HCT116 (cell line): ENCODE results near the gene UAP1. TPM values are rescaled to one million over a fixed set of nuclear protein-coding genes. Genes with fewer than 3 reads are reported as not detected.

ENCODE experiments used
- ATAC-seq: fragments of 200-7000 bp; cut with Tn5 transposase; 2 replicates; pipeline ENCODE4 v1.9.1; 2020; ENCODE audit warnings: mild to moderate bottlenecking, moderate library complexity
- BruUV-seq: library from RNA; stranded (reverse); fragments of 400-500 nt; replicated peaks from 2 replicates; lab custom pipeline; 2021; lab: Mats Ljungman, UMichigan
- CTCF ChIA-PET: fragments of 300-600 bp; sonication (Branson Sonifier 250); formaldehyde crosslinking; loops from one replicate; lab custom pipeline; 2021; ENCODE audit warnings: antibody characterized with exemption; lab: Charles Lee
- POLR2A ChIA-PET: fragments of 300-600, 350-600 bp; sonication (Branson Sonifier 250); formaldehyde crosslinking; loops from one replicate; lab custom pipeline; 2021; ENCODE audit warnings: antibody characterized with exemption; lab: Charles Lee
- RAD21 ChIA-PET, 2 experiments: fragments of 300-600 bp; sonication (Branson Sonifier 250); formaldehyde crosslinking; loops; one replicate each; lab custom pipeline; 2023; ENCODE audit warnings: low total read pairs in 2 of 2; ENCODE audit not compliant: uncharacterized antibody in 2 of 2, unreplicated experiment in 2 of 2, low non-redundant PET in 1 of 2; lab: Charles Lee
- DNase-seq: peaks from one replicate; pipeline ENCODE4 v3.0.0-alpha.2; 2010; ENCODE audit warnings: low read depth, low spot score
- H2AFZ ChIP-seq: fragments of 200-600 bp; shearing (Covaris generic), sonication (generic); 2 replicates; pipeline ENCODE4 v1.6.1; 2017; ENCODE audit warnings: low read depth, mixed run types, mixed read lengths, antibody characterized with exemption, low read length; ENCODE audit not compliant: poor library complexity, severe bottlenecking
- H3K27ac ChIP-seq: 2 replicates; pipeline ENCODE4 v1.5.1; 2012; ENCODE audit warnings: low read depth, low read length
- H3K27me3 ChIP-seq: fragments of 200-600 bp; sonication (generic); 2 replicates; pipeline ENCODE4 v1.6.1; 2016; ENCODE audit warnings: mixed run types, low read length, mixed read lengths; ENCODE audit not compliant: insufficient read depth
- H3K36me3 ChIP-seq, 2 experiments: fragments of 200-500 bp in 1 of 2; fragments of 200-600 bp in 1 of 2; sonication (Bioruptor generic) in 1 of 2; sonication (generic) in 1 of 2; 2 replicates each; pipeline versions ENCODE4 v1.5.1 to v1.6.1; 2014 to 2016; ENCODE audit warnings: low read length in 2 of 2, inconsistent platforms in 1 of 2, mixed read lengths in 1 of 2, mixed run types in 1 of 2; ENCODE audit not compliant: insufficient read depth in 2 of 2, control insufficient read depth in 1 of 2
- H3K4me1 ChIP-seq, 2 experiments: fragments of 200-600 bp in 1 of 2; sonication (generic) in 1 of 2; 2 replicates each; pipeline versions ENCODE4 v1.5.1 to v1.6.1; 2012 to 2017; ENCODE audit warnings: low read length in 2 of 2, inconsistent platforms in 1 of 2, mild to moderate bottlenecking in 1 of 2, mixed read lengths in 1 of 2, mixed run types in 1 of 2, moderate library complexity in 1 of 2; ENCODE audit not compliant: insufficient read depth in 2 of 2, control insufficient read depth in 1 of 2
- H3K4me2 ChIP-seq: fragments of 200-600 bp; sonication (generic); 2 replicates; pipeline ENCODE4 v1.6.1; 2017; ENCODE audit warnings: mixed run types, low read length, mixed read lengths
- H3K4me3 ChIP-seq, 2 experiments: fragments of 200-600 bp in 1 of 2; sonication (generic) in 1 of 2; replicated peaks in 1 of 2; 2 replicates each; pipeline ENCODE4 v1.5.1; 2011 to 2016; ENCODE audit warnings: low read length in 2 of 2, control low read depth in 1 of 2, low read depth in 1 of 2, mild to moderate bottlenecking in 1 of 2, mixed read lengths in 1 of 2, mixed run types in 1 of 2
- H3K79me2 ChIP-seq: fragments of 200-600 bp; sonication (generic); 2 replicates; pipeline ENCODE4 v1.6.1; 2017; ENCODE audit warnings: mild to moderate bottlenecking, mixed run types, low read length, moderate library complexity, mixed read lengths; ENCODE audit not compliant: insufficient read depth
- H3K9ac ChIP-seq: fragments of 200-600 bp; sonication (generic); 2 replicates; pipeline ENCODE4 v1.6.1; 2016; ENCODE audit warnings: low read length, mixed read lengths
- H3K9me2 ChIP-seq: fragments of 200-600 bp; sonication (generic), shearing (Covaris generic); 2 replicates; pipeline ENCODE4 v1.6.1; 2017; ENCODE audit warnings: mixed run types, mild to moderate bottlenecking, moderate library complexity; ENCODE audit not compliant: insufficient read depth
- H3K9me3 ChIP-seq, 2 experiments: fragments of 200-500 bp in 1 of 2; fragments of 200-600 bp in 1 of 2; sonication (Bioruptor generic) in 1 of 2; sonication (generic) in 1 of 2; 2 replicates each; pipeline ENCODE4 v1.6.1; 2014 to 2017; ENCODE audit warnings: low read length in 2 of 2, mixed read lengths in 2 of 2, inconsistent platforms in 1 of 2, low read depth in 1 of 2, mild to moderate bottlenecking in 1 of 2, mixed run types in 1 of 2, moderate library complexity in 1 of 2; ENCODE audit not compliant: control insufficient read depth in 1 of 2, insufficient read depth in 1 of 2
- H4K20me1 ChIP-seq: fragments of 200-600 bp; sonication (generic), shearing (Covaris generic); 2 replicates; pipeline ENCODE4 v1.6.1; 2017; ENCODE audit warnings: mixed run types, mild to moderate bottlenecking, moderate library complexity; ENCODE audit not compliant: insufficient read depth
- CEBPB ChIP-seq: IDR thresholded peaks from 2 replicates; pipeline ENCODE4 v1.6.1; 2012; ENCODE audit warnings: low read depth
- ELF1 ChIP-seq: IDR thresholded peaks from 2 replicates; pipeline ENCODE4 v1.6.1; 2012; ENCODE audit warnings: low read depth, borderline replicate concordance
- FOSL1 ChIP-seq: IDR thresholded peaks from 2 replicates; pipeline ENCODE4 v1.6.1; 2012; ENCODE audit warnings: low read depth
- RAD21 ChIP-seq: IDR thresholded peaks from 2 replicates; pipeline ENCODE4 v1.6.1; 2012; ENCODE audit warnings: low read depth, mild to moderate bottlenecking
- SIN3A ChIP-seq: IDR thresholded peaks from 2 replicates; pipeline ENCODE4 v1.6.1; 2012; ENCODE audit warnings: low read depth
- SP1 ChIP-seq: IDR thresholded peaks from 2 replicates; pipeline ENCODE4 v1.6.1; 2012; ENCODE audit warnings: low read depth
- YY1 ChIP-seq: IDR thresholded peaks from 2 replicates; pipeline ENCODE4 v1.6.1; 2011; ENCODE audit warnings: low read length, low read depth, moderate library complexity, mild to moderate bottlenecking; ENCODE audit not compliant: insufficient replicate concordance; ENCODE audit errors: extremely low read depth
- intact Hi-C: fragments of 100-400 bp; cut with micrococcal nuclease; formaldehyde crosslinking; loops from 2 replicates; pipeline ENCODE4 v1.10.0; 2022
- total RNA-seq: library from RNA; stranded (reverse); gene quantifications from one replicate; pipeline ENCODE4 v1.2.1, GENCODE V29; 2021; ENCODE audit not compliant: unreplicated experiment
- TF ChIP-seq, protein P1 (sequence below), 3 experiments: fragments of 200-600 bp in 1 of 3; sonication (generic) in 1 of 3; IDR thresholded peaks in 2 of 3; conservative IDR thresholded peaks in 1 of 3; 2 replicates each; pipeline ENCODE4 v1.5.1; 2012 to 2017; ENCODE audit warnings: low read depth in 2 of 3, low read length in 2 of 3, antibody characterized with exemption in 1 of 3, borderline replicate concordance in 1 of 3, control low read depth in 1 of 3, mild to moderate bottlenecking in 1 of 3, mixed read lengths in 1 of 3, mixed run types in 1 of 3, moderate library complexity in 1 of 3; ENCODE audit not compliant: insufficient read depth in 1 of 3
- TF ChIP-seq, protein P2 (sequence below): IDR thresholded peaks from 2 replicates; pipeline ENCODE4 v1.6.1; 2012; ENCODE audit warnings: low read depth

UAP1 gene
- total RNA-seq, 1 experiment from 2014 or later: 51.4 TPM

DNA sequence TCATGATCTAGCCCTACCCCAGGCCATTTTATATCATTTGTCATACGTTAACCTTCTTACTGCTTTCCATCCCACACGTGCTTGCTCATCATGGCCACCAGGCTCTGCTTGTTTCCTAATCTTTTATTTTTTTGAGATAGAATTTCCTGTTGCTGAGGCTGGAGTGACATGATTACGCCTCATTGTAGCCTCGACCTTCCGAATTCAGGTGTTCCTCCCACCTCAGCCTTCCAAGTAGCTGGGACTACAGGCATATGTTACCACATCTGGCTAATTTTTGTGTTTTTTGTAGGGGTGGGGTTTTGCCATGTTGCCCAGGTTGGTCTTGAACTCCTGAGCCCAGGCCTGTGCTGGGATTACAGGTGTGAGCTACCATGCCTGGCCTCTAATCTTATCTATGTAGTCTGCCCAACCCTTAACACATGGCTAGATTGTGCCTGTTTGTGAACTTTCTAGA, 3.3 kb downstream of the UAP1 start:
- Histone ChIP-seq H4K20me1 (peaks cover 4% of the 10 kb centered on the region; the same call in 1 of the 2 replicates), H3K27ac (no peak overlapping the region), H3K4me2 (no peak overlapping the region), H3K9me2 (no peaks in the 10 kb centered on the region), H3K27me3 (no peaks in the 10 kb centered on the region), H3K79me2 (peaks cover 62% of the 10 kb centered on the region), H3K4me3 (no peak overlapping the region), H3K9ac (no peak overlapping the region), H3K9me3 (no peaks in the 10 kb centered on the region), H2AFZ (no peak overlapping the region), H3K36me3 (peaks cover 6 to 10% of the 10 kb centered on the region in 2 experiments; a peak in 2 of 4 replicates), H3K4me1 (peaks cover 0 to 21% of the 10 kb centered on the region in 2 experiments; a peak in 3 of 4 replicates)
- BruUV-seq: no TSS peak
- TF ChIP-seq YY1: no peak
- TF ChIP-seq CEBPB: no peak
- TF ChIP-seq, protein P1, sequence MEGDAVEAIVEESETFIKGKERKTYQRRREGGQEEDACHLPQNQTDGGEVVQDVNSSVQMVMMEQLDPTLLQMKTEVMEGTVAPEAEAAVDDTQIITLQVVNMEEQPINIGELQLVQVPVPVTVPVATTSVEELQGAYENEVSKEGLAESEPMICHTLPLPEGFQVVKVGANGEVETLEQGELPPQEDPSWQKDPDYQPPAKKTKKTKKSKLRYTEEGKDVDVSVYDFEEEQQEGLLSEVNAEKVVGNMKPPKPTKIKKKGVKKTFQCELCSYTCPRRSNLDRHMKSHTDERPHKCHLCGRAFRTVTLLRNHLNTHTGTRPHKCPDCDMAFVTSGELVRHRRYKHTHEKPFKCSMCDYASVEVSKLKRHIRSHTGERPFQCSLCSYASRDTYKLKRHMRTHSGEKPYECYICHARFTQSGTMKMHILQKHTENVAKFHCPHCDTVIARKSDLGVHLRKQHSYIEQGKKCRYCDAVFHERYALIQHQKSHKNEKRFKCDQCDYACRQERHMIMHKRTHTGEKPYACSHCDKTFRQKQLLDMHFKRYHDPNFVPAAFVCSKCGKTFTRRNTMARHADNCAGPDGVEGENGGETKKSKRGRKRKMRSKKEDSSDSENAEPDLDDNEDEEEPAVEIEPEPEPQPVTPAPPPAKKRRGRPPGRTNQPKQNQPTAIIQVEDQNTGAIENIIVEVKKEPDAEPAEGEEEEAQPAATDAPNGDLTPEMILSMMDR (IDR thresholded peaks at IDR 0.05 in 2 of 3, conservative IDR thresholded peaks at IDR 0.05 in 1 of 3; ENCODE audit: borderline replicate concordance in 1 of 3, insufficient read depth in 1 of 3, low read depth in 2 of 3, low read length in 2 of 3): 0 out of 6 replicates have a peak, but pooled peaks of 1 of the 3 experiments have one; percentile 5
- TF ChIP-seq SIN3A: no peak
- TF ChIP-seq FOSL1: no peak
- no peak for TF ChIP-seq SP1
- no peak for TF ChIP-seq ELF1
- TF ChIP-seq, protein P2, sequence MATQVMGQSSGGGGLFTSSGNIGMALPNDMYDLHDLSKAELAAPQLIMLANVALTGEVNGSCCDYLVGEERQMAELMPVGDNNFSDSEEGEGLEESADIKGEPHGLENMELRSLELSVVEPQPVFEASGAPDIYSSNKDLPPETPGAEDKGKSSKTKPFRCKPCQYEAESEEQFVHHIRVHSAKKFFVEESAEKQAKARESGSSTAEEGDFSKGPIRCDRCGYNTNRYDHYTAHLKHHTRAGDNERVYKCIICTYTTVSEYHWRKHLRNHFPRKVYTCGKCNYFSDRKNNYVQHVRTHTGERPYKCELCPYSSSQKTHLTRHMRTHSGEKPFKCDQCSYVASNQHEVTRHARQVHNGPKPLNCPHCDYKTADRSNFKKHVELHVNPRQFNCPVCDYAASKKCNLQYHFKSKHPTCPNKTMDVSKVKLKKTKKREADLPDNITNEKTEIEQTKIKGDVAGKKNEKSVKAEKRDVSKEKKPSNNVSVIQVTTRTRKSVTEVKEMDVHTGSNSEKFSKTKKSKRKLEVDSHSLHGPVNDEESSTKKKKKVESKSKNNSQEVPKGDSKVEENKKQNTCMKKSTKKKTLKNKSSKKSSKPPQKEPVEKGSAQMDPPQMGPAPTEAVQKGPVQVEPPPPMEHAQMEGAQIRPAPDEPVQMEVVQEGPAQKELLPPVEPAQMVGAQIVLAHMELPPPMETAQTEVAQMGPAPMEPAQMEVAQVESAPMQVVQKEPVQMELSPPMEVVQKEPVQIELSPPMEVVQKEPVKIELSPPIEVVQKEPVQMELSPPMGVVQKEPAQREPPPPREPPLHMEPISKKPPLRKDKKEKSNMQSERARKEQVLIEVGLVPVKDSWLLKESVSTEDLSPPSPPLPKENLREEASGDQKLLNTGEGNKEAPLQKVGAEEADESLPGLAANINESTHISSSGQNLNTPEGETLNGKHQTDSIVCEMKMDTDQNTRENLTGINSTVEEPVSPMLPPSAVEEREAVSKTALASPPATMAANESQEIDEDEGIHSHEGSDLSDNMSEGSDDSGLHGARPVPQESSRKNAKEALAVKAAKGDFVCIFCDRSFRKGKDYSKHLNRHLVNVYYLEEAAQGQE: no peak
- TF ChIP-seq RAD21: no peak
- ATAC-seq (no peak), DNase-seq (no peak)
- ChIA-PET CTCF (no interaction called here), RAD21 (no interaction called here), POLR2A (no interaction called here)
- intact Hi-C loops: loop anchor here (10.0 kb wide), 1 partner anchor 210 kb away; no protein-coding TSS in a partner anchor
